Stimulated activated CD4-positive, alpha-beta T cell treated with anti-CD3 and anti-CD28 coated beads, Interleukin-4, amount 100 ng/mL, for 4 hours (primary cell): ENCODE results near the gene TARM1.
"Not testable (repeated sequence)": the region's sequence is repeated elsewhere in the genome, so short reads cannot be mapped to it uniquely, and the experiment has no call there.

Source experiments
- DNase-seq, 2 experiments: peaks; one replicate each; pipeline ENCODE4 v3.0.0-alpha.2; 2020

Gene TARM1

DNA sequence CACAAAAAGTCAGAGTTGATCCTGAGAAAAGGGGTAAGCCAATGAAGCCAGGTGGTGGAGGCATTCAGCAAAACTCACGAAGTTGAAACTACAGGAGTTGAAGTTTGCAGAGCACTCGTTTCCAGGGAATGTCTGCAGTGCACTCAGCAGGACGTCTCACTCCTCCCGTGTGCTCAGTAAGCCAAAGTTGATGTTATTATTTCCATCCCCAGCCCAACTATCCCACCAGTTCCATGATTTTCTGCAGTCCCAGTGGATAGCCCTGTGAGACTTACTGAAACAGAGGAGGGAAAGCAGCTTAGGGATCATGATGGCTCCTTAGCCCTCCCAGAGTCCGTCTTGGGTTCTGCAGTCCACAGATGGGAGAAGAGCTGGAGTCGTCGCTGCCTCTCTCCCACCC lies at the start of gene TARM1:
Gene TARM1, minus strand, starts transcription at position 334 of the 400 bp plus-strand sequence. Its CDS starts 25 bp downstream, at position 309.
- no peak for DNase-seq

DNA sequence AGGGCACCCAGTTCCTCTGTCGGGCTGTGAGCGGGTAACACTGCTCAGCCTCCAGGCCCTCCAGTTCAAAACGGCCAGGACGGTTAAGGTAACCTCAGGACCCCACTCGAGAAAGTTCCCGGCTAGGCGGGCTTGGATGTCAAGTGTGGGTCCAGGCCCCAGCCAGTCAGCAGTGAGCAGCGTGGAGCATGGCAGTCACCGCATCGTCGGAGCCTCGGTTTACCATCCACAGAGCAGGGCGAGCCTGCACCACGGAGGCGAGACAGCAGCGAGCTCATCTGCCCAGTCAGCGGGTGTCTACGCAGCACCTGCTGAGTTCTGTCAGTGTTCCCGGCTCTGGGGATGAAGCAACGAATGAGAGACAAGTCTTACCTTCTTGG lies 48.4 kb upstream of the TARM1 start:
- no peak for DNase-seq

GRCh38 chr19:54128796-54129616 lies 47.8 kb upstream of the TARM1 start:
- DNase-seq, result no peak

DNA sequence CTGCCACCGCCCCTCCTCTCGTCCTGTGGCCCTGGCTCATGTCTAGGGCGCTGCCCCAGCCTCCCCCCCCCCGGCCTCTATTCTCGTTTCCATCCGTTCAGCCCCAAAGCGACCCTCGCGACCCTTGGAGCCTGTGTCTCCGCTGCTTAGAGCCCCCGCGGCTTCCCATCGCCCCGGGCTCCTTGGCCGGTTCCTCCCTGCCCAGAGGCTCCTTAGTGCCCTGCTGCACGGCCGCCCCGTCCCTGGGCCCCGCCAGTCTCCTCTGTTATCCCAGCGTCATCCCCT lies 47.2 kb upstream of the TARM1 start:
- no peak for DNase-seq

- DNase-seq, result no peak
These were observed 46.7 kb upstream of the TARM1 start for GRCh38 chr19:54127688-54128440.

DNA sequence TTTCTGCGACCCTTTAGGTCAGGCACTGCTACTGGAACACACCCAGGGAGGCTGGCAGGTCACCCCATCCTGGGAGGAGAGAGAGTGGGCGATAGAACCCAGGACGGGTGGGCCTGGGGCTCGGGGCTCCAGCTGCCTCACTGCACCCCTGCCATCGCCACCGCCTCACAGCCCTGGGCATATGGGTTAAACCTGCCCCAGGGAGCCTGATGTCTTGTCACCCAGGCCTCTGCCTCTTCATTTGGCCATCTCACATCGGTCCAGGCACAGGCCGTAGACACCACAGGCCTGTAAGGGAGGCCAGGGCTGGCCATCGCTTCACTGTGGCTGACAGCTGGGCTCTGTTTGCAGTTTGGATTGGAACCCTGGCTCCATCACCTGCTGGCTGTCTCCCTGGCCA lies 44.5 kb upstream of the TARM1 start:
- no peak for DNase-seq

GRCh38 chr19:54124393-54124792 lies 43.2 kb upstream of the TARM1 start:
- DNase-seq, result no peak

DNA sequence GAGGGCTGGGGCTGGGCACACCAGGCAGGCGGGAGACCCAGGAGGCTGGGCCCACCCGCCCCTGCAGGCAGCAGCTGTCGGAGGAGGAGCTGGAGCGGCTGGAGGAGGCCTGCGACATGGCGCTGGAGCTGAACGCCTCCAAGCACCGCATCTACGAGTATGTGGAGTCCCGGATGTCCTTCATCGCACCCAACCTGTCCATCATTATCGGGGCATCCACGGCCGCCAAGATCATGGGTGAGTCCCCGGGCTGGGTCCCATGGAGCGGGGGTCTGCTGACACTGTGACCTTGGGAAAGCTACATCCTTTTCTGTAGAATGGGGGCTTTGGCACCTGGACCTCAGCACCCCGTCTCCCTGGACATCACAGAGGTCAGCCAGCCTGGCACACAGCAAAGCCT lies 42.5 kb upstream of the TARM1 start:
- no peak for DNase-seq

- DNase-seq, result no peak
These were observed 40.1 kb upstream of the TARM1 start for GRCh38 chr19:54121259-54121658.

- peak; percentile 92 to 96 for DNase-seq
These were observed 34.2 kb upstream of the TARM1 start, which contains the start of the genes PRPF31 and TFPT for GRCh38 chr19:54115109-54116063. Gene PRPF31 (plus strand): TSS chr19:54115754. CDS start chr19:54118279, 2,525 bp downstream. Gene TFPT (minus strand): TSS chr19:54115657. CDS start chr19:54115269, 388 bp downstream.

- peak in 1 of 2 experiments; percentile 9 for DNase-seq
These were observed 33.4 kb upstream of the TARM1 start for GRCh38 chr19:54114340-54115108.

GRCh38 chr19:54109651-54110050 lies 28.5 kb upstream of the TARM1 start:
- no peak for DNase-seq

GRCh38 chr19:54108496-54108895 lies 27.3 kb upstream of the TARM1 start:
- DNase-seq, result no peak

DNA sequence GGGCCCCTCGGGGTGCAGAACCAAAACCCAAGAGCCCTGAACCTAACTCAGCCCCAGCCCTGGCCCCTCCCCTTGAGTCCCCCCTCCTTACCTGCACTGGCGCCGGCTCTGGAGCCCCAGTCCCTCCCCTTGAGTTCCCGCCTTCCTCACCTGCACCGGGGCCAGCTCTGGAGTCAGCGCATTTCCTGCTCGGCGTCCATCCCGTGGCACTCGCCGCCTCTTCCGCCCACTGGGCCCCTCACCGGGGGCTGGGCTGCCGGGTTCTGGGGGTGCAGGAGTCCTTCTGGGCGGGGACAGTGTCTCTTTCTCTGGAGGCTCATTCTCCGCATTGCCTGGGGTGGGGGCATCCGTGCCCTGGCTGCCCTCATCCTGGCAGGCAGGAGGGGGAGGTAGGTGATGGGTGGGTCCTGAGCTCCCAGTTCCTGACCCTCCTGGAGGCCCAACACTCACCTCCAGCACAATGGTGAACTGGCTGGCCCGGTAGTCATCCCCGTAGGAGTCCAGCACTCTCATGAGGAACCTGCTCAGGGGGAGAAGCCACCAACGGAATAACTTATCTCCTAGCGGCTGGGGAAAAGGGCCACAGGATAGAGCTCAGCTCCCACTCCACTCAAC lies 26.8 kb upstream of the TARM1 start:
- no peak for DNase-seq

DNA sequence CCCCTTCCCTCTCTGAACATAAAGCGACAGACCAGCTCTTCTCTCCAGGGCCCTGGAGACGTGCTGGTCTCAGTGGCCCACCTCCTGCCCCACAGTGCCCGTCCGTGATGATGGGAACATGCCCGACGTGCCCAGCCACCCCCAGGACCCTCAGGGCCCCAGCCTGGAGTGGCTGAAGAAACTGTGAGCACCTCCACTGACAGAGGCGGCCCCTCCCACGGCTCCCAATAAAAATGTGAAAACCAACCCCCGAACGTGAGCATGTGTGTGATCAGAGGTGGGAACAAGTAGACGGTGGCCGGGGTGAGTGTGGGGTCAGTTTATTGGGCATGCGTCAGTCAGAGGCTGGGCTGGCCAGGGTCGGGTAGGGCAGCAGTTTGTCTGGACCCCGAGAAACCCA lies 25.6 kb upstream of the TARM1 start:
- DNase-seq, result no peak

DNA sequence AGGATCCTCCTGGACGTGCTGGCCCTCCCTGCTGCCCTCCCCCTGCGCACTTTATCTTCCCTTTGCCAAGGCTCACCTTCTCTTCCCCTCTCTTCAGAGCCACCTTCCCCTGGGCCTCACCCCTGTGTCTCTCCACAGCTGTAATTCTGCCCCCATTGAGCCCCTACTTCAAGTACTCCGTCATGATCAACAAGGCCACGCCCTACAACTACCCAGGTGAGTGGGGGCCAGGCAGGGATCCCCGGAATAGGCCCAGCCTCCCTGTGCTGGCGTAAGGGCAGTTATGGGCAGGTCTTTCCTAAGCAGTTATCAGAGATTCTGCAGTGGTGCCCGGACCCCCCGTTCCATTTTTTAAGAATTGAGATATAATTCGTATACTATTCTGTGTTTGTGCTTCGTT lies 24.6 kb upstream of the TARM1 start:
- no peak for DNase-seq

GRCh38 chr19:54104998-54105715 lies 24.0 kb upstream of the TARM1 start:
- DNase-seq, result no peak

DNA sequence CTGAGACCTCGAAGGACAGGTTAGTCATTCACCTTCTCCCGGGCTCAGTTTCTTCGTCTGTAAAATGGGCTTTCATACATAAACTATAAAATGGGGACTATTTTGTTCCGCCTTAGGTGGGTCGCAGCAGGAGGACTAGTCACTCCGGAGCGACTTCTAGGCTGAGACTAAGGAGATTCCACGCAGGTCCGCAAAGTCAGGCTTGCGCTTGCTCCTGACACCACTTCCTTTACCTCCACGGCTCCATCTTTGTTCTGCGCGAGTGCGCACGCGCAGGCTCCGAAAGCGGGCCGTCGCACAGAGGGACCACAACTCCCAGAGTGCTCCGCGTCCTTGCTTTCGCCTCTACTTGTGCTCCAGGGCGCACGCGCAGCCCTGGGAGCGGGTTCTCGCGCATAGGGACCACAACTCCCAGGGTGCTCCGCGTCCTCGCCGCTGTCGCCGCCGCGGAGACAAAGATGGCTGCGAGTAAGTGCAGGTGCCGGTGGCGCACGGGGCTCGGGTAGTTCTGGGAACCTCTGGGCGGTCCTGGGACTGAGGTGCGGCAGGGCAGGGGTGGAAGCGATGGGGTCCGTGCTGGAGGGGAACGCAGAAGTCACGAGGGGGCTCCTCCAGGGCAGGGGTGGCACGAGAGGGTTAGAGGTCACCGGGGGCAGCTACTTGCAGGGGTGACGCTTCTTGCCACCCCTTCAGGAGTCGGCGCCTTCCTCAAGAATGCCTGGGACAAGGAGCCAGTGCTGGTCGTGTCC lies 21.4 kb upstream of the TARM1 start, which contains the start of gene NDUFA3:
Gene NDUFA3, plus strand, starts transcription at position 435 of the 749 bp plus-strand sequence. Its CDS starts 24 bp downstream, at position 459.
- peak; percentile 96 to 98 for DNase-seq

DNA sequence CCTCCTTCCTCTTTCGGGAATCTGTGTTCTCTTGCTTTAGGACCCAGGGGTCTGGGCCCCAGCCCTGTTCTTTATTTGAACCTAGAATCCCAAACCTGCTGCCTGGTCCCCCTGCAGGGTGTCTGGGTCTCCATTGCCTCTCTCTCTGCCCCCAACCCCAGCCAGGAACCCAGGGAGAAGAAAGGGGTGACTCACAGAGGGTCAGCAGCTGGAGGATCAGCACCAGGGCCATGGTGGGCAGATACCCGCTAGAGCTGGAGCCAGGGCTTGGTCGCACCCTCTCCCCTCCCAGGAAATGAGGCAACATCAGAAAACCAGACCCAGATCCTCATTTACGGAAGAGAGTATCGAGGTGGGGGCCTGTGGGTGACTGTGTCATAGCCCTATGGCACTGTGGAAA lies 19.4 kb upstream of the TARM1 start, which contains the start of gene OSCAR:
Gene OSCAR, minus strand, starts transcription at position 243 of the 400 bp plus-strand sequence. Its CDS starts 11 bp downstream, at position 232.
- no peak for DNase-seq

GRCh38 chr19:54099903-54100255 lies 18.7 kb upstream of the TARM1 start:
- not testable (repeated sequence) for DNase-seq
